CD4-positive, alpha-beta T cell treated with Interleukin-10 for 1 hour (primary cell): ENCODE measurements around the gene NAPB.

Experiments used
- DNase-seq: peaks from one replicate; pipeline ENCODE4 v3.0.0-alpha.2; 2020

The NAPB gene

GRCh38 chr20:23341073-23341472 is 80.2 kb downstream of the NAPB start:
- no peak for DNase-seq

GRCh38 chr20:23340524-23340923 is 80.8 kb downstream of the NAPB start:
- DNase-seq, result peak; percentile 27

DNA sequence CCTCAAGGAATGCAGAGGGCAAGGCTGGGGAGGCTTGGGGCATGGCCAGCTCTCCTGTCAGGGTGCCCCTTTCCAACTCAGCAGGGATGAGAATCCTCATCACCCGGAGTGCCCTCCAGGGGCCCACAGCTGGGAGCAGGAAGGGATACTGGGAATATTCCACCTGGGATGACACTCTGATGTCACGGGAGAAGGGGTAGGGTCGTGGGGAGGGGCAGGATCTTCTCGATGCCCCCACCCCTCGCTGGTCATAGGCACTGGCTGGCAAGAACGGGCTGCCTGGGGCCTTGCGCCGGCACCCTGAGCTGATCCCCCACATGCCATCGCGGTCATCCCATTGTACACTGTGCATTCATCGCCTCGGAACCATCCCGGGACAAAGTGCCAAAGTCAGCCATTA is 81.3 kb downstream of the NAPB start:
- no peak for DNase-seq

GRCh38 chr20:23337312-23337711 is 84.0 kb downstream of the NAPB start:
- no peak for DNase-seq

DNA sequence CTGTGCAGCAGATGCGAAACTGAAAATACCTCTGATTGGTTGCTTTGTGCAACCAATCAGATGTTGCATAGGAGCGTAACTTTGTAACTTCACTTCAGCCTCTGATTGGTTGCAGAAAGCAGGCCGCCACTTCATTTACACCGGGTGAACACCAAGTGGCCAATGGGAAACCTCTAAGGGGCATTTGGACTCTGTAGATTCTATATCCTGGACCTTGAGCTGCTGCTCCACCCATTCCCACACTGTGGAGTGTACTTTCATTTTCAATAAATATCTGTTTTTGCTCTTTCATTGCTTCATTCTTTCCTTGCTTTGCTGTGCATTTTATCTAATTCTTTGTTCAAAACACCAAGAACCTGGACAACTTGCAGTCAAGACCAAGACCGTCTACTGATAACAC is 84.8 kb downstream of the NAPB start:
- DNase-seq, result no peak

GRCh38 chr20:23335521-23335920 is 85.8 kb downstream of the NAPB start:
- no peak for DNase-seq

GRCh38 chr20:23334111-23334510 is 87.2 kb downstream of the NAPB start:
- DNase-seq, result no peak

DNA sequence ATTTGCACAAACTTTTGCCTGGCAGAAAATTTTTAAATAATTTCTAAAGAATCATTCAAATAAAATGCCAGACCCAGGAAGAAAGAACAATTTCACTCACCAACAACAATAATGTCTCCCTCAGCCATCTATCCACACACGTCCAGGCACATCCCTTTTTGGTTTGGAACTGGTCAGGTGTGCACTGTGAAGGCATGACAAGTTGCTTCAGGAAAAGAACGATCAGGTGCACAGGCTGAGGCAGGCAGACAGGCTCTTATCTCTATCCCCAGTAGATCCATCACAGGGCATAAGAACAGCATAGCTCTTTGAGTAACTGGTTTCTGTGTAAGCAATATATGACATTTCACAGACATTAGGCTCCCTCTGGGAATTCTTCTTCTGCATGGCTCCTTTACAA is 88.8 kb downstream of the NAPB start:
- no peak for DNase-seq

DNA sequence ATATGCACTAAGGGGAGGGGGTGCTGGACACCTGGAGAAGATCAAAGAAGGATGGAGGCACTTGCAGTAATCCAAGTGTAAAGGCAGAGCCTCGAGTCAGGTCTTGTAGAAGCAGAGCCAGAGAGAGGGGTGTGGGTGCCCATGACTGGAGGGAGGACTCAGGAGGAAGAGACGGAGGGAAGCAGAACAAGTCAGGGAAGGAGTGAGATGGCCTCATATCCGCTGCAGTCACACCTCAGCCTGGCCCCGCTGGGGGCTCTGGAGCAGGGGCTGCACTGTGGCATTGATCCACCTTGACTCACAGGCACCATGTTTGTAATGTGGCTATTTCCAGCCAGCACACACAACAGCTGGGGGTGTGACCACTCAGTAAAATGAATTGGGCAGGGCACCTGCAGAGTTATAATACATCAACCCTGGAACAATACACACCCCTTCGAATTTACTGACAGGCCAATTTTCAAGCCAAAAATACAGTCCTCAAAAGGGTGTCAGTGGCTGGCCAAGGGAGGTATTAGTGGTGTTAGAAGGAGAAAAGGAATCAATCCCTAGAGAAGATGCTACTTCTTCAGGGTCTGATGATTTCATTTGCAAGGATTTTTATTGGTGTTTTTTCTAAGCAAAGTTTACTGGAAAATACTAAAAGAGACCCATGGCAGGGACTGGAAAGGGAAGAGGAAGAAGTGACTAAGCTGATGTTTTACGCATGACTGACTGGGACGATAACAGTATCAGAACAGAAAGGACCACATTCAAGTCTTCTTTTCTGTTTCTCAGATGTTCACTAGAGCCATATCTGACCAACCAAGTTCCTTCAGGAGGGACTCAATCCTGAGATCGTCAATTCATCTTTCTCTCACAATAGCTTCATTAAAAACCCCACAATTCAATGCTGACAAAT is 89.6 kb downstream of the NAPB start:
- no peak for DNase-seq

- no peak for DNase-seq
Observed at GRCh38 chr20:23327617-23328333, 93.5 kb downstream of the NAPB start.

GRCh38 chr20:23326774-23327173 is 94.5 kb downstream of the NAPB start:
- DNase-seq, result no peak

- DNase-seq, result no peak
Observed at GRCh38 chr20:23325107-23325506, 96.2 kb downstream of the NAPB start.
